Measurements from ENCODE around the gene MYL10. TPM values are rescaled to one million over a fixed set of nuclear protein-coding genes. Genes with fewer than 3 reads are reported as not detected.

The MYL10 gene
- polyA plus RNA-seq, 2 of the 4 experiments (the other 2 are of a cell fraction), result not detected

GRCh38 chr7:101593556-101593955 is 35.5 kb downstream of the MYL10 start:
- POLR2A ChIA-PET, result no interaction called here
- no peak for ATAC-seq
- H3K27ac ChIP-seq, result no peak overlapping the region
- TF ChIP-seq HEYL (CRISPR knock-in tag; IDR thresholded peaks at IDR 0.05) (no peak), ESRRA (IDR thresholded peaks at IDR 0.05; ENCODE audit: borderline replicate concordance, low read length) (no peak), CTCF (IDR thresholded peaks at IDR 0.05) (no peak), MAX (IDR thresholded peaks at IDR 0.05) (no peak), FOXS1 (CRISPR knock-in tag; IDR thresholded peaks at IDR 0.05) (no peak), BCL3 (IDR thresholded peaks at IDR 0.05) (no peak), EHF (CRISPR knock-in tag; IDR thresholded peaks at IDR 0.05) (no peak), GATA3 (IDR thresholded peaks at IDR 0.05; ENCODE audit: borderline replicate concordance) (no peak), RCOR1 (IDR thresholded peaks at IDR 0.05; ENCODE audit: low read depth, low read length) (no peak)
- 59% methylated on average over 6 of the region's 6 CpGs for WGBS (ENCODE audit: missing lambda C conversion rate)
- CTCF ChIA-PET, result interaction anchor here (0.7 to 1.8 kb wide), 2 partner anchors 9 to 226 kb away, joined by 3 to 5 read pairs; no protein-coding TSS in a partner anchor
- no peaks in the 10 kb centered on the region for H3K4me1 ChIP-seq
- FAIRE-seq, result no peak
- H3K4me2 ChIP-seq, result no peak overlapping the region
- DNase-seq (ENCODE audit: low read depth in 1 of 2, low spot score in 1 of 2), result no peak
- H3K4me3 ChIP-seq, result no peak overlapping the region
- H3K9me3 ChIP-seq, result no peaks in the 10 kb centered on the region

- ChIA-PET CTCF (interaction anchor here (1.0 to 3.5 kb wide), 2 partner anchors 10 to 48 kb away, joined by 3 to 24 read pairs; no protein-coding TSS in a partner anchor), POLR2A (no interaction called here)
- ATAC-seq (no peak), FAIRE-seq (no peak), DNase-seq (ENCODE audit: low read depth in 1 of 2, low spot score in 1 of 2) (no peak)
- Histone ChIP-seq H3K4me3 (no peak overlapping the region), H3K27ac (no peak overlapping the region), H3K9me3 (no peaks in the 10 kb centered on the region), H3K4me2 (no peak overlapping the region), H3K4me1 (no peaks in the 10 kb centered on the region)
- 28% methylated on average over 2 of the region's 2 CpGs for WGBS (ENCODE audit: missing lambda C conversion rate)
- TF ChIP-seq HDAC2 (IDR thresholded peaks at IDR 0.05) (no peak), CBX2 (IDR thresholded peaks at IDR 0.05; ENCODE audit: borderline replicate concordance, low read depth) (no peak), ELK1 (IDR thresholded peaks at IDR 0.05; ENCODE audit: low read depth, low read length) (no peak)
Observed at GRCh38 chr7:101591504-101591903, 37.6 kb downstream of the MYL10 start.

GRCh38 chr7:101590663-101591435 is 38.2 kb downstream of the MYL10 start:
- no peak for ATAC-seq
- no peak for DNase-seq (ENCODE audit: low read depth in 1 of 2, low spot score in 1 of 2)
- H3K4me2 ChIP-seq, result no peak overlapping the region
- H3K4me1 ChIP-seq, result no peaks in the 10 kb centered on the region
- no peak for TF ChIP-seq NR3C1 (IDR thresholded peaks at IDR 0.05)
- no peak for TF ChIP-seq PBX3 (IDR thresholded peaks at IDR 0.05)
- no peak for TF ChIP-seq MYC (IDR thresholded peaks at IDR 0.05; ENCODE audit: borderline replicate concordance, low read length)
- TF ChIP-seq RCOR1 (IDR thresholded peaks at IDR 0.05; ENCODE audit: low read depth, low read length), result no peak
- no peak for TF ChIP-seq HOXB13 (CRISPR knock-in tag; IDR thresholded peaks at IDR 0.05; ENCODE audit: low read depth)
- TF ChIP-seq TP53 (CRISPR knock-in tag; IDR thresholded peaks at IDR 0.05), result no peak
- no peak for TF ChIP-seq EHMT2 (IDR thresholded peaks at IDR 0.05; ENCODE audit: low read depth)
- TF ChIP-seq BHLHE40 (IDR thresholded peaks at IDR 0.05; ENCODE audit: low read depth, low read length), result no peak
- TF ChIP-seq KDM5A (IDR thresholded peaks at IDR 0.05), result no peak
- no peak for TF ChIP-seq SMC3 (IDR thresholded peaks at IDR 0.05)
- no peak for TF ChIP-seq CBX8 (IDR thresholded peaks at IDR 0.05)
- TF ChIP-seq JUNB (IDR thresholded peaks at IDR 0.05), result no peak
- no peak for TF ChIP-seq CEBPB (IDR thresholded peaks at IDR 0.05)
- no peak for TF ChIP-seq FOSB (CRISPR knock-in tag; IDR thresholded peaks at IDR 0.05)
- no peak for TF ChIP-seq HES2 (IDR thresholded peaks at IDR 0.05)
- no peak for TF ChIP-seq HOXA7 (CRISPR knock-in tag; IDR thresholded peaks at IDR 0.05)
- no peak for TF ChIP-seq GATA3 (IDR thresholded peaks at IDR 0.05; ENCODE audit: borderline replicate concordance)
- CTCF ChIA-PET, result interaction anchor here (1.0 to 3.5 kb wide), 4 partner anchors 11 to 53 kb away, joined by 3 to 24 read pairs (median 3); no protein-coding TSS in a partner anchor
- POLR2A ChIA-PET, result no interaction called here
- H3K9me3 ChIP-seq, result no peaks in the 10 kb centered on the region
- H3K4me3 ChIP-seq, result no peak overlapping the region
- 80% methylated on average over 18 of the region's 18 CpGs for WGBS (ENCODE audit: missing lambda C conversion rate)
- H3K27ac ChIP-seq, result no peak overlapping the region
- FAIRE-seq, result no peak

Data from A549 (cell line).